DMS79 treated with DMSO at 0.1 percent for 48 hours (cell line): ENCODE results near the gene NTN4.
A peak's percentile ranks its signal among the peaks of the same experiment; 100 is the strongest.
"Not testable (repeated sequence)": the region's sequence is repeated elsewhere in the genome, so short reads cannot be mapped to it uniquely, and the experiment has no call there.

Source experiments
- DNase-seq: peaks from one replicate; lab custom pipeline; 2025; lab: John Stamatoyannopoulos, UW

Gene NTN4

DNA sequence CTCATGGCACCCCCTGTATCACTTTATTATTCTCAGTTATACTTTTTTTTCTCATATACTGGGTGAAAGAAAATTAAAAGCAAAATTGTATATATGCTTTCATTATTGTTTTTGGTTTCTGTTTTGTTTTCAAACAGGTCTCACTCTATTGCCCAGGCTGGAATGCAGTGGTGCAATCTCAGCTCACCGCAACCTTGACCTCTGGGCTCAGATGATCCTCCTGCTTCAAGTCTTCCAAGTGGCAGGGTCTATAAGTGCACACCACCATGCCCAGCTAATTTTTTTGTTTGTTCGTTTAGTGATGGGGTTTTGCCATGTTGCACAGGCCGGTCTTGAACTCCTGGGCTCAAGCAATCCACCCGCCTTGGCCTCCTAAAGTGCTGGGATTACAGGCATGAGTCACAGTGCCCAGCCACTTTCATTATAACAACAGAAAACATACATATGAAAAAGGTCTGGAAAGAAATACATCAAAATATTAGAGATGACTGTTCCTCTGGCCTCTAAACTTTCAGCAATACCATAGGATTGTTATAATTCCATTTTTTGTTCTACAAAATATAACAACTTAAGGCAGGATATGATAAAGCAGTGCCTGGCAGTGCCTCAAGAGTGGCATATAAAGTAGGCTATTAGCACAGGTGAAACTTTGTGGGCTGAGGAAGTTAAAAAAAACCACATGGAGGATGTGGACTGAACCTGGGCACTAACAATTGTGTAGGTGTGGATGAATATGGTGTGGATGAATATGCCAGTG, 5.8 kb upstream of the NTN4 start:
- no peak for DNase-seq

DNA sequence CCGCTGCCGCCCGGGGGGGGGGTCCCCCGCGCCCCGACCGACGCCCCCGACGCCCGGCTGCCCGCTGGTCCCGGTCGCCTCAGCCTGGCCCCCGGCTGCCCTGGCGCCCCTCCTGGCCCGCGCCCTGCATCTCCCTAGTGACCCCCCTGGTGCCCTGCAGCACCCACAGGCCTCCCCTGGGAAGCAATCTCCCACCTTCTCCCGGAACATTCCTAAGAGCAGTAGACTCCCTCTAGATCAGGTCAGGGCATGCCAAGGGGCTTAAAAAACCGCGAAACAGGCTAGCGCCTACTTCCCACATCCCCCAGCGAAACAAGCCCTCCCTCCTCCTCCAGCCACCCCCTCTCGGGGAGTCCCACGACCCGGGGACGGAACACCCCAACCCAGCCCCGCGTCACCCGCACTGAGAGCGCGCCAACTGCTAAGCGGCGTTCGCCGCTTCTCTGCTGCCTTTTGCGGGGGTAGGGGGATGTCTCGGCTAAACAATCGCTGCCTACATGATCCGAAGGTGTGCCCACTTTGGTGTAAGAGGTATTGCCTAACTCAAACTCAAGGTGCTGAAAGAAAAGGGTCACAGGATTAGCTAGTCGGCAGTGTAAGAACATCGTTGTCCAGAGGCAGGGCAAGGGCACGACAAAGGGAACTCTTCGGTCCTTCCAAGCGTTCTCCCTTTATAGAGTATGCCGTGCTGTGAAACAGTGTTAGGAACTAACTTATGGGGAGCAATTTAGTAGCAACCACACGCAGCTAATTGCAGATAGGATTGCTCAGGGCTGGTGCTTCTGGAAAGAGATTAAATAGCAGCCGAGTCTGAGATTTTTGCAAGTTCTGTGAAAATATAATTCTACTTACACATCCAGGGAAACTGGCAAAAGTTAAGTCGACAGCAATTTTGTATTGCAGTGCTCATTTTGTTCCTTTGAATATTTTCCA, 619 bp upstream of the NTN4 start:
- DNase-seq, result peak; percentile 35

DNA sequence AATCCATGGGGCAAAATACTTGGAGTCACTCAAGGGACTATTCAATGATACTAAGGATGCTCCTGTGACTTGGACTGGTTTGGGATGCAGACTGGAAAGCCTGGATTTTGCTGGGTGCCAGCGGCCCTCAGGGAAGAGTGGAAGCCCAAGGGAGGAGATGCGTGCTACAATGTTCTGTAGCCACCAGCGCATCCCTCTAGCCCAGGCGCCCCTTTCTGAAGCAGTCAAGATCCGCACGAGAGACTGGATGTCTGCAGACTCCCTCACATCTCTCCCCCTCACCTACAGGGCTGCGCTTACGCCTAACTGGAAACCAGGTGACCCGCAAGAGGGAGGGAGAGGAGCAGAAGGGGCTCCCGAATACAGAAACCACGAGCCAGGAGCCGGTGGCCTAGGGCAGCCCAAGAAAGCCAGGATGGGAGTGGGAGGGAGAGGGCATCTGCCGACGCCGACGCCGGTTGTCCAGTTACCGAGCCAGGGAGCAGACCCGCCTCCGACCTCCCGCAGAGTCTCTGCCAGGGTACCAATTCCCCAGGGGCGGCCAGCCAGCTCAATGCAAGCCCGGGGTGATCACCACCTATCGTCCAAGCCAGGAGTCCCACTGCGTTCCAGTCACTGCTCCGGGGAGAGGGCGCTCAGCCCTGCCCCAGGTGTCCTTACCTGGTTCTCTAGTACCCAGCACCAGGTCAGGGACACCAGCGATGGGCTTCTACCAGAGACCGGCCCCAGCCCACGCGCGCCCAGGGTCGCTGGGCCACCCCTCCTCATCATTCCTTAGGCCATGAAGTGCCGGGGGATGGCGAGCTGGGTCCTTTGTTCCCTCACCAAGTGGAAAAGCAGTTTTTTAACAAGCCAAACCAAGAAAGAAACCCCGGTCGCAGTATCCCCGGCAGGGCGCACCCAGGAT, 1.2 kb downstream of the NTN4 start:
- no peak for DNase-seq

DNA sequence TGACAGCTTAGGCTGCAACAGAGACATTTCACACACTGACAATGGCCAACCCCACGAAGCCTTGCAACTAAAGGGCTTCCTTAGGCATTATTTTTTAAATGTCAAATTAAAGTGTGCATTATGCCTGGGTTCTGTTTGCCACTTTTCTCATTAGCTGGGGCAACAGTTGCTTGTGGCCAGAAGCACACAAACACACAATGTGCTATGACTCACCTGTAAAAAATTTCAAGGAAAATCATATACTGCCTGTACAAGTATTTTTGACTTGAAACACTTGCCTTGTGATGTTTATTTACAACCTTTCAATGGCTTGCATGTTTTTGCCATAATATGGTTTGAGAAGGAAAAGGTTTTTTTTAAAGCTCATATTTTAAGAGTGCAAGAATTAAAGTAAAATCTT, 1.9 kb downstream of the NTN4 start:
- DNase-seq, result no peak

DNA sequence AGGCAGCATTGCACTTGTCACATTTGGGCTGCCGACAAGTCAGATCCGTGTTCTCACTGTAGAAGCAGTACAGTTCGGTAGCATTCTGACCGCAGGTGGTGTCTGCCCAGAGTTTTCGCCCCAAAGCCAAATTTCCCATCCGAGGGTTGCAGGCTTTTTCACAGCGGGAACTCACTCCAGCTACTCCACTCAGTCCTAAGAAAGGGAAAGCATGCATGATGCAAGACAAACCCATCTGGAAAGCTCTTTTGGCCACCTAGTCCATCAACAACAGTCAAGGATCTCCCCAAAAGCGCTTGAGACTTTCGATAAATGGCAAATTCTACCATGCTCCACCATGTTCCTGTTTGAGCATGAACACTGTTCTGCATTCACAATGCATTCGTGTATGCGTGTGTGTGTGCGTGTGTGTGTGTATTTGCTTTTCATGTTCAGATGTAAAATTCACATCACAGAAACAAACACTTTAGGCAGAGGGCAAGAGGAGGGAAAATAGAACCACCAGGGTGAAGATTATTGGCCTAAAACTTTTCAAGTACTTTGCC, 3.2 kb downstream of the NTN4 start:
- no peak for DNase-seq

DNA sequence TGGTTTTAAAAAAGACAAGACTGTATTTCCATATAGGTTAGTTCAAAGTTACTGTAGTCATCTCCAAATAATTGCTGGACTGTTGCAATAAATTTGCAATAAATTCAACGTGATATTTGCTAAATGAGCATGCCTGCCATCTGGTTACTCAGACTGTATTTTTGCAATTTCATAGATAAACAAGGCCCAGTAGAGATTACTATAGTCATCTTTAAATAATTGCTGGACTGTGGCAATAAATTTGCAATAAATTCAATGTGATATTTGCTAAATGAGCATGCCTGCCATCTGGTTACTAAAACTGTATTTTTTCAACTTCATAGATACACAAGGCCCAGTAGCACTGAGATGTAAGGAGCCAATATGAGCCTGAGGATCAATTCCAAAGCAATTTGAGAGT, 5.6 kb downstream of the NTN4 start:
- no peak for DNase-seq

DNA sequence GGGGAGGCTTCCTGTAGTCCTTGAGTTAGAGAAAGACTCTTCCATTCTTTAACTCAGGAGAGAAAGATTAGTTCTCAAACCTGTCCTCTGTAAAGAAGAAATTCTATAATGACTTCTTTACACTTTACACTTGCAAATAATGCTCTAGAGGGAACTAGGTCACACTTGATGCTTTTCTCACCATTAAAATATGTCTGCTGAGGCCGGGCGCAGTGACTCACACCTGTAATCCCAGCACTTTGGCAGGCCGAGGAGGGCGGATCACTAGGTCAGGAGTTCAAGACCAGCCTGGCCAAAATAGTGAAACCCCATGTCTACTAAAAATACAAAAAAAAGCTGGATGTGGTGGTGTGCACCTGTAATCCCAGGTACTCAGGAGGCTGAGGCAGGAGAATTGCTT, 6.3 kb downstream of the NTN4 start:
- DNase-seq, result no peak

DNA sequence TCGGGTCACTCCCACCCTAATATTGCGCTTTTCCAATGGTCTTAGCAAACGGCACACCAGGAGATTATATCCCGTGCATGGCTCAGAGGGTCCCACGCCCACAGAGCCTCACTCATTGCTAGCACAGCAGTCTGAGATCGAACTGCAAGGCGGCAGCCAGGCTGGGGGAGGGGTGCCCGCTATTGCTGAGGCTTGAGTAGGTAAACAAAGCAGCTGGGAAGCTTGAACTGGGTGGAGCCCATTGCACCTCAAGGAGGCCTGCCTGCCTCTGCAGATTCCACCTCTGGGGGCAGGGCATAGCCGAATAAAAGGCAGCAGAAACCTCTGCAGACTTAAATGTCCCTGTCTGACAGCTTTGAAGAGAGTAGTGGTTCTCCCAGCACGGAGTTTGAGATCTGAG, 15.1 kb downstream of the NTN4 start:
- not testable (repeated sequence) for DNase-seq

DNA sequence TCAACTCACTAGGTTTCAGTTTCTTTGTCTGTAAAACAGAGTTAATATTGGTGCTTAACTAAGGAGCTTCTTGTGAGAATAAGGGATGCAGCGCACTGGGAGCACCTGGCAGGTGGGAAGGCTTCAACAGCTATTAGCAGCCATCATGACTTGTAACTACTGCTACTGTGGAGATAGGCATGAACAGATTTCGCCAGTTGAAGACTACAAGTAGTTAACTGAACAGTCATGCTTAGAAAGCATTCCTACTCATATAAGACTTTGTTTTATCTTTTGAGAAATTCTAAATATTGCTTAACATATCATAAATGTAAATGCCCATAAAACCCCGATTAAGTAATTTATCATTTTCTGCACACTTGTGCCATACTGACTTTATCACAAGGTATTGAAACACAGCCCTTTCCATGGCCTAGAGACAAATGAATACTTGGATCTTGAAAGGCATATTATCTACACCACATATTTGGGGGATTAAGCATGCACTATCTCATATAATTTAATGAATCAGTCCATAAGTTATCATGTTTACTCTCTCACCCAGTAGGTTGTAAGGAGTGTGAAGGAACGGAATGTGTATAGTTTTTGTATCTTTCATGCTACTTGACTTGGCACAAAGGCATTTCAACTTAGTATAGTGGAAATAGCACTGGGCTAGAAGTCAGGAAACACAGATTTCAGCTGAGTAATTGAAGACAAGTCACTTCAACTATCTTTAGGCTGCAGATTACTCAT, 16.1 kb downstream of the NTN4 start:
- DNase-seq, result no peak

DNA sequence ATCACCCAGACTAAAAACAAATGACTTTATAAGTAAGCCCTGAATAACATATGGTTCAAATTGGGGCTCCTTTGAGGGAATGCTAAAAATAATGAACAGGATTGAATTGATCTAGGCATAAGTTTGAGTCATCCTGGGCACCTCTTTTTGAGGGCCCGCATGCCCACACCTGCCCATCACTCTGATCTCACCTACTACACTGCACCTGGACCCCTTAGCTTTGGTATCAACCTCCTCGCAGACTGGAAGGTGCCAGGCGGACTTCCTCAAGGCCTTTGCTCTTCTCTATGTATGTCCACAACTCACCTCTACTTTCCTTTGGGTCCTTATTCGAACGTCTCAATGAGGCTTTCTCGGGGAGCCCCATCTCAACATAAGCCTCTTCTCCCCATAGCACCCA, 17.2 kb downstream of the NTN4 start:
- DNase-seq, result no peak

DNA sequence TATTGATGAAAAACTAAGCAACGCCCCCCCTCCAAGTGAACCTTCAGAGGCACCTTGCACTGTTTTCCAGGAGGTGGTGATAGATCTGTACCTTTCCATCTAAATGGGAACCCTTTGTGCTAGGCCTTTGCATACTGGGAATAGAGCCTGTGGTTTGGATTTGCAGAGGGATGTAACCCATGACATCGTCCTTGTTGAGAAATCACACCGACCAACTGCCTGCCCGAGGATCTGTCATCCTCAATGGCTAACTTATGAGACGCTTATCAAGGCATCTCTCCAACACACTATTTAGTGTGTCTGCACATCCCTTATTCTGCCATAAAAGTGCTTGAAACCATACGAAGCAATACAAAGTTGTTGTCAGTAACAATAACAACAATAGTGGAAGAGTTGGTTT, 22.9 kb downstream of the NTN4 start:
- DNase-seq, result no peak

DNA sequence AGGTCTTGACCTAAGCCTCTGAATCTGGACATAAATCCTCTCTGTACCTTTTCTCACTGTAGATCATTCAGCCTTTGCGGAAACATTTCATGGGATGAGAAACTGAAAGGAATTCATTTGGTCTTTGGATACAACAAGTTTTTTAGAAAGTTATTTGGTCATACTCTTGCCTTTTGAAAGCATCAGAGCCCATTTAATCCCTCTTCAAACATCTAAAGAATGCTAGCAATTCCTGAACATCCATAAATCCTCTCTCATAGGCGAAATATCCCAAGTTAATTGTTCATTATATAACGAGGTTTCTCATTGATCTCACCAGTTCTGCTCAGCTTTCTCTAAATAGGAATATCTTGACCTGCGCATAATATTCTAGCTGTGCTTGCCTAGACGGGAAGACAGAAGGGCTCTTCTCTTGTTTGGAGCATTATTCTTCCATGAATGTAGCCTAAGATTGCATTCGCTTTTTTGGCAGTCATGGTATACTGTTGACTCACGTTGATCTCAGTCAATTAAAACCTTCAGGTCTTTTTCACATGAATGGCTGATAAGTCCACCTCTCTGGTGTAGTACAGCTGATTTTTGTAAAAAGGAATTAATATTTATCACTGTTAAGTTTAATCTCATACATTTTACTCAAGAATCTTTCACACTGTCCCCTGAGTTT, 24.1 kb downstream of the NTN4 start:
- no peak for DNase-seq

DNA sequence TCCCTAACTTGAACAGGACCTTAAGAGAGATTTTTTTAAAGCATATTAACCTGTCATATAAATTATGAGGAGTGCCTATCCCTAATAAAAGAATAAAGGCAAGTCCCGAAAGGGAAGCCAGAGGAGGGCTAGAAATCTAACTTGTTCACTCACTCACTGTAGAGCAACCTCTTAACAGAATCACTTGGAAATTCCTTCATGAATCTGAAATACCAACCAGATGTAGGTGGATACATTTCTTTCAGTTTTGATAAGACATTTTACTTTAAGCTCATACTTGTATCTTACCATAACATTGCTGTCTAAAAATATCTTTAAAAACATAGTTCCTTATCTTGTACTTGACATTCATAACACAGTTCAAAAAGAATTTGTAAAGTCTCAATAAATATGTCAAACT, 25.7 kb downstream of the NTN4 start:
- DNase-seq, result no peak

DNA sequence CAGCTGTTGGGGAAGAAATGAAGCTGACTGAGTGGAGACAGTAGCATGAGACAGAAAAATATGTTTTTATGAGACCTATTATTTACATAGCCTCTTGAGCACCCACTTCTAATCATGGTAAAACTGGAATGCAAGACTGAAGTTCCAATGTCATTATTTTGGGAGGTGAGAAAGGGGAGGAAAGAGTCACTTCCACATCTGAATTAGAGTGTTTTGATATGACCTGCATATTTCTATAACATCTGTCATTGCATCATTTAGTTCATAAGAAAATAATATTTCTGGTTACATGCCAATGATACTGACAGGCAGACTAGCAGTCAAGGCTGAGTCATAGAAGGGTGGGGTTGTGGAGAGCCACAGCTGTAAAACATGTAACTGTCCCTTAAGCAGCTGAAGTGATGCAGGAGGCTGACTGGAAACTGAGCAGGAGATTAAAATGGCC, 26.7 kb downstream of the NTN4 start:
- peak; percentile 55 for DNase-seq

DNA sequence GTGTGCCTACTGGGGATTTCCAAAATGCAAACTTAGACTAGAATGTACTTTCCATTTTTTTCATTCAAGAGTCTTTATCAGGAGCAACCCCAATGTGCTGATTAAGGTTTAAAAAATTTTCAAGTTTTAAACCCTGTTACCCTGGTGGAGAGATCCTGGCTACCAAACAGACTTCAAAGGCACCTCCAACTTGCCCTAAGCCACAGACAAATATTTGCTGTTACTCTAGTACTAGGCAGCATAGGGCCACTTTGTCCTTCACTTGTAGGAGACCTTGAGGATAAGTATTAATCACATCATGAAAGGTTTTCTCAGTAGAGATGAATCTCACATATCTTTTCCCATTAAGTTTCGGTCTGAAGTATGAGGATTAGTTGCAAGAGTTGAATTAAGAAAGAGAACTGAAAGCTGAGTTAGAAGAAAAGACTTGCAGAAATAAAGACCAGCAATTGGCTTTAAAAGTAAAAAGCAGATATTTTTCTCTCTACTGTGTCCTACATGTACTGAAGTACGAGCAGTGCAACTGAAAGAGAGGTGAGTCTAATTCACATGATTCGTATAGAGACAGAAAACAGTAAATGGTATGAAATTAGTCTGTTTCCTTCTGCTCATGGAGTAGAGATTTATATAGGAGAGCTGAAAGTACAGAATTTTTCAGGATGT, 28.3 kb downstream of the NTN4 start:
- DNase-seq, result no peak

DNA sequence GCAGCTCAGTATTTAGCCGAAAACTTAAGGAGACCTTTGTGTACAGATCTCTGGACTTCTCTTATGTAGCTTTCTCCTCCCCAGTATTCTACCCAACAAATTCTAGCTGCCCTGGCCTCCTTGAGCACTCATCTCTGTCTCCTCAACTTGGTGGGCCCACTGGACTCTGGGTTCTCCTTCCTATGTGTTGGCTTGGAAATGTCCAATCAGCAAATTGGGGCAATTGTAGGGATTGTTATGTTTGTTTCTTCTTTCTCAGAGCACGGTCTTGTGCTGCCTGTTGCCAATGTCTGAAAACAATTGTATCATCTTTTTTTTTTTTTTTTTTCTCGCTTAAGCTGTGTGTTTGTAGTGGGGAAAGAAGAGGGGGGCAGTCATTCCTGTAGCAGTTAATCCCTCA, 30.2 kb downstream of the NTN4 start:
- DNase-seq, result no peak

DNA sequence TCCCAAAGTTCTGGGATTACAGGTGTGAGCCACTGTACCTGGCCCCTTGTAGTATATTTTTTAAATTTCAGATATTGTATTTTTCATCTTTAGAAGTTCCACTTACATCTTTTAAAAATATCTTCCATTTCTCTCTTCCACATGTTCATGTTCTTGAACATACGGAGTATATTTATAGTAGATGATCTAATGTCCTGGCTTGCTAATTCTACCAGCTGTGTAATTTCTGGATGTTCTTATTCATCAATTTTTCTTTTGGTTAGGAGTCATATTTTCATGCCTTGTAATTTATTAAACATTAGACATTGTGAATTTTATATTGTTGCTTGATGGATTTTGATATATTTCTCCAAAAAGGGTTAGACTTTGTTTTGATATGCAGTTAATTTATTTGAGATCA, 30.8 kb downstream of the NTN4 start:
- DNase-seq, result no peak

DNA sequence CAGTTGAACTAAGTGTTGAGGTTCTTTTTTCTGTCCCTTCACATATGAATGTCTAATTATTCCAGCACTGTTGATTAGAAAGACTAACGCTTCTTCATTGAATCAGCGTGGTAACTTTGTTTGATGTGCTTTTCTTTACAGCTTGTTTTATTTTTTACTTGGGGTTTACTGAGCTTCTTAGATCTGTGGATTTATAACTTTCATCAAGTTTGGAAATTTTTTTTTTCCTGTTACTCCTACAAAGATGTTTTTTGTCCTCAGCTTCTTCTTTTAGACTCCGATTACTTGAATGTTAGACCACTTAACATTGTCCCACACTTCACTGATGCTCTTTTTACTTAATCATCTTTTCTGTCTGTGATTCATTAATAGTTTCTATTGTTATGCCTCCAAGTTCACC, 31.5 kb downstream of the NTN4 start:
- DNase-seq, result no peak

DNA sequence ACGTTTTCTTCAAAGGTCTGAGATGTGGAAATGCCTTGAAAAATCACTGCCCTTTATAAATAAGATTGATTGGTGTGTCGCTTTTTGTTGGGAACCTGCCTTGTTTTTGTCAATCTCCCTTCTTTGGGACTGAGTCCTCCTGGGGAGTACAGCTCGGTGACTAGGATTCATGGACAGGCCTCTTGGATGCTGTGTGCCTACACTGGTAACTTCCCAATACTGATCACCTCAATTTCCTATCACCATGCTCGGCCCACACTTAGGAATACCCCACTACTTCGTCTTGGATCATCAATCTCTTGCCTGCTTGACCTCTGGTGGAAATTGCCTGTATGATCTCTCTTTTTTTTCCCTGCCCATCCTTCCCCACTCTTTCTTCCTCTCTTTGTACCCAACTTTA, 34.2 kb downstream of the NTN4 start:
- DNase-seq, result no peak

DNA sequence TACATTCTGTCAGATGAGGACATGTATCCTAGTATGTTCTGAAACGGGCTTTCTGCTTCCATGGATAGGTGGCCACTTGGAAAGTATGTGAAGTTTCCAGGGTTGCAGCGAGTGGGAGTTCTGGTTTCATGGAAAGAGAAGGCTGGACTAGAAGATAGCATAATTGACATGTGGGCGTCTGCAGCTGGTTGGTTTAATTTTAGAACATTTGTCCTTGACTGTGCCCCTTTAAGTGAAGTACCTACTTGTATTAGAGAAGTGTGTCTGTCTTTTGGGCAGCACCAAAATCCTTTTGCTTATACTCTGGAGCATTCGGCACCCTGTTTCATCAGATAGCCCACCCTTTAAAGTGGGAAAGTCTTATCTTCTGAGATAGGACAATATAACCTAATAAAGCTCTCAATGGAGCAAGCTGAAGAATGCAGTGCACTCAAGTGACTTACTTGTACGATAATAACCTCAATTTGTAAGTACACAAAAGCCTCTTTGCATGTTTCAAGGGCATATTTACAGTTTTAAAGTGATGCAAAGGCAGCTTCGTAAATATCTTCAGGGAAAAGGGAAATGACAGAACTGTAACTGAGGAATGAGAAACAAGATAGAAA, 35.2 kb downstream of the NTN4 start:
- peak; percentile 41 for DNase-seq
